ENCODE data around the gene RXFP1. TPM values are rescaled to one million over a fixed set of nuclear protein-coding genes. Genes with fewer than 3 reads are reported as not detected.

The RXFP1 gene
- total RNA-seq, 1 experiment from 2014 or later: not detected

DNA sequence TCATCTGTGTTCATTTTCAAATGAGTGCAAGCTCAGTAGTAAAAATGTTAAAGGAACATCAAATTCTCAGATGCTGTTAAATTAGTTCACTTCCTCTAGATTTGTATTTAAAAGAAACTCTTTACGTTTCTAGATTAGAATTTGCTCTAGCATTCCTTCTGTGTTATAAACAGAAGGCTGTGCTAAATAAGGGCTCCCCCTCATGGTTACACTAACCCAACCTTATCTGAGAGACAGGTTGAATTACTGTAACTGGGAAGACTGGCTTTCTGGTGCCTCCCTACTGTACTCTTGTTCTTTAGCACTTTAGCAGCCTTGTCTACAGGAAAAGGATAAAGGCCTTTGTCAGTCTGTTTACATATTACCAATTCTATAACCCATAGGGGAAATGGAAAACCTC, 56.8 kb downstream of the RXFP1 start:
- Histone ChIP-seq H3K27me3 (ENCODE audit: control insufficient read depth, insufficient read depth, low read length) (no peaks in the 10 kb centered on the region; the same call in none of the 2 replicates), H3K4me3 (ENCODE audit: insufficient read depth, low read depth, low read length) (no peak overlapping the region), H3K36me3 (replicated peaks; ENCODE audit: control insufficient read depth, insufficient read depth, low read length) (no peaks in the 10 kb centered on the region)
- no peak for DNase-seq

- Histone ChIP-seq H3K36me3 (replicated peaks; ENCODE audit: control insufficient read depth, insufficient read depth, low read length) (no peaks in the 10 kb centered on the region), H3K27me3 (ENCODE audit: control insufficient read depth, insufficient read depth, low read length) (no peaks in the 10 kb centered on the region; the same call in none of the 2 replicates), H3K4me3 (ENCODE audit: insufficient read depth, low read depth, low read length) (no peak overlapping the region)
- no peak for DNase-seq
Measured at GRCh38 chr4:158580064-158580463, 58.4 kb downstream of the RXFP1 start.

DNA sequence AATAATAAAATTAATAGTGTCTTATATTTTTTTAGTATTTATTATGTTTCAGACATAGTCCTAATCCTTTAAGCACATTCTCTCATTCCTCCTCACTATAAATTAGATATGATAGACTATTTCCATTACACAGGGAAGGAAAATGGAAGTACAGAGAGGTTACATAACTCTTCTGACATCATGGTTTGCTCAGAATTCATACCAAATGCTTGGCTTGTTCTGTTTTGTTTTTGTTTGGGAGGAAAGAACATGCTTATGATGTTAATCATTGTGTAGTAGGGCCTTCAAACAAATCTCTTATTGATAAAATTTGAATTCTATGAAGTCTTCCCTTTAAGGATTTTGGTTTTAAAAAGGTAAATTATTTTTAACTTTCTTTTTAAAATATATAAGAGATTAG, 59.5 kb downstream of the RXFP1 start:
- H3K36me3 ChIP-seq (replicated peaks; ENCODE audit: control insufficient read depth, insufficient read depth, low read length): no peaks in the 10 kb centered on the region
- no peak for DNase-seq

DNA sequence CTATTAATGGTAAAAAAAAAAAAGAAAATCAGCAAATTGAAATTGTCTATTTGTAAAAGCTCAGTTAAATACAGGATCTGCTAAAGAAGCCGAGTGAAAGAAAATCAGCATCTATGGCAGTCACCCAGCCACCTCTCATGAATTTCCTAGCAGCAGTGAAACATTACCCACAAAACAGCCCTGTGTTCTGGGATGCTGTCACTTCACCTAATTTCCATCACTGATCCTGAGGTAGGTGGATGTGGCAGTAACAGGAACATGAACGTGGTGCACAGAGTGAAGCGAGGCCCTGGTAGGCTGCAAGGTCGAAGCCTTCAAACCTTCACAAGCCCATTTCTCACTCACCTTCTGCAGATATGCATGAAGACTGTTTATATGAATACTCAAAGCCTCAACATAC, 65.2 kb downstream of the RXFP1 start:
- DNase-seq: no peak
- Histone ChIP-seq H3K36me3 (replicated peaks; ENCODE audit: control insufficient read depth, insufficient read depth, low read length) (no peaks in the 10 kb centered on the region), H3K27me3 (ENCODE audit: control insufficient read depth, insufficient read depth, low read length) (no peaks in the 10 kb centered on the region; the same call in 1 of the 2 replicates), H3K4me3 (ENCODE audit: insufficient read depth, low read depth, low read length) (no peak overlapping the region)

More for the DNA sequence above, 59.5 kb downstream of the RXFP1 start:
- H3K4me3 ChIP-seq (ENCODE audit: insufficient read depth, low read depth, low read length): no peak overlapping the region
- no peaks in the 10 kb centered on the region; the same call in none of the 2 replicates for H3K27me3 ChIP-seq (ENCODE audit: control insufficient read depth, insufficient read depth, low read length)

GRCh38 chr4:158588285-158588684, 66.6 kb downstream of the RXFP1 start:
- H3K27me3 ChIP-seq (ENCODE audit: control insufficient read depth, insufficient read depth, low read length): no peaks in the 10 kb centered on the region
- H3K36me3 ChIP-seq (replicated peaks; ENCODE audit: control insufficient read depth, insufficient read depth, low read length): no peaks in the 10 kb centered on the region
- H3K4me3 ChIP-seq (ENCODE audit: insufficient read depth, low read depth, low read length): no peak overlapping the region
- DNase-seq: no peak

- DNase-seq: no peak
- Histone ChIP-seq H3K36me3 (replicated peaks; ENCODE audit: control insufficient read depth, insufficient read depth, low read length) (no peaks in the 10 kb centered on the region), H3K27me3 (ENCODE audit: control insufficient read depth, insufficient read depth, low read length) (no peaks in the 10 kb centered on the region), H3K4me3 (ENCODE audit: insufficient read depth, low read depth, low read length) (no peak overlapping the region)
Measured at GRCh38 chr4:158588777-158589176, 67.1 kb downstream of the RXFP1 start.

DNA sequence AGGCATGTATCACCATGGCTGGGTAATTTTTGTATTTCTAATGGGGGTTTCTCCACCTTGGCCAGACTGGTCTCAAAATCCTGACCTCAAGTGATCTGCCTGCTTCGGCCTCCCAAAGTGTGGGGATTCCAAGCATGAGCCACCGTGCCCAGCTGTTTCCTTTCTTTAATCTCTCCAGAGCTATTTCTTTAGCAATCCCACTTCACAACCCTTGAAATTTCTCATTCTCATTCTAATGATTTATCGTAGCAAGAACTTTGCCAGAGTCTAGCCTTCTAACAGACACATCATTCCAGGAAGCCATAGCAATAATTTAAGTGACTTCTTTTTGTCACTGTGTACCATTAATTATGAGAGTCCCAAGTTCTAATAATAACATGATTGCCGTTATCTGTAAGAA, 68.6 kb downstream of the RXFP1 start:
- DNase-seq: no peak
- no peaks in the 10 kb centered on the region for H3K36me3 ChIP-seq (replicated peaks; ENCODE audit: control insufficient read depth, insufficient read depth, low read length)
- H3K4me3 ChIP-seq (ENCODE audit: insufficient read depth, low read depth, low read length): no peak overlapping the region
- no peaks in the 10 kb centered on the region for H3K27me3 ChIP-seq (ENCODE audit: control insufficient read depth, insufficient read depth, low read length)

GRCh38 chr4:158590824-158591223, 69.1 kb downstream of the RXFP1 start:
- no peak overlapping the region for H3K4me3 ChIP-seq (ENCODE audit: insufficient read depth, low read depth, low read length)
- no peaks in the 10 kb centered on the region for H3K27me3 ChIP-seq (ENCODE audit: control insufficient read depth, insufficient read depth, low read length)
- no peaks in the 10 kb centered on the region for H3K36me3 ChIP-seq (replicated peaks; ENCODE audit: control insufficient read depth, insufficient read depth, low read length)
- no peak for DNase-seq

DNA sequence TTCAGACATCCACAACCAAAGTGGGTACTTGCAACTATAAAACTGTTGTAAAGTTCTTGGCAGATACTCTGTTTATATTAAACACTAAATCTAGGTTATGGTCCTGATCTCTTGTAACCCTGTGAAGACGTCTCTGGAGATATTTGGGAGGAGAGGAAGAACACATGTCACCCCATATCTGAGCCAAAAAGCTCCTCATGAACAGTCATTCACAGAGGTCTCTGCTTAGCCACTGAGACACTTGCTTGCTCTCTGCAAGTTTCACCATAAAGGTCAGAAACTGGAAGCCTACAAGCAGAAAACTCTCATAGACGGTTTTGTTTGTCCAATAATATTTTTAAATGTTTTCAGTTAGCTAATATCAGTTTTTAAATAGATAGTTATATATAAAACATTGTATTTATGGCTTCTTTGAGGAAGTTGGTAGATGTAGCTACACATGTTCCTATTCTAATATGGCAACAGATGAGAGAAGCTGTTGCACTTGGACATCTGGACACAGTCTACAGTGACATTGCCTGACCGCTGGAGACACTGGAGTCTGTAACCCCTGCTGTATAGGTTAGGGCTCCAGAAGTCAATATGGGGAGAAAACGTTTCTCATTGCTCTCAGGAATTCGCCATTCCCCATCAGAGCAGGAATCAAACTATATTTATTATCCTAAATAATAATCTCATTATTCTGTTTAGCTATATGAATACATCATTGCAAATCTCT, 76.4 kb downstream of the RXFP1 start:
- H3K27me3 ChIP-seq (ENCODE audit: control insufficient read depth, insufficient read depth, low read length): no peaks in the 10 kb centered on the region
- H3K4me3 ChIP-seq (ENCODE audit: insufficient read depth, low read depth, low read length): no peak overlapping the region
- no peaks in the 10 kb centered on the region for H3K36me3 ChIP-seq (replicated peaks; ENCODE audit: control insufficient read depth, insufficient read depth, low read length)
- no peak for DNase-seq

- Histone ChIP-seq H3K27me3 (ENCODE audit: control insufficient read depth, insufficient read depth, low read length) (no peaks in the 10 kb centered on the region), H3K4me3 (ENCODE audit: insufficient read depth, low read depth, low read length) (no peak overlapping the region), H3K36me3 (replicated peaks; ENCODE audit: control insufficient read depth, insufficient read depth, low read length) (no peaks in the 10 kb centered on the region)
- DNase-seq: no peak
Measured at GRCh38 chr4:158599150-158599549, 77.5 kb downstream of the RXFP1 start.

DNA sequence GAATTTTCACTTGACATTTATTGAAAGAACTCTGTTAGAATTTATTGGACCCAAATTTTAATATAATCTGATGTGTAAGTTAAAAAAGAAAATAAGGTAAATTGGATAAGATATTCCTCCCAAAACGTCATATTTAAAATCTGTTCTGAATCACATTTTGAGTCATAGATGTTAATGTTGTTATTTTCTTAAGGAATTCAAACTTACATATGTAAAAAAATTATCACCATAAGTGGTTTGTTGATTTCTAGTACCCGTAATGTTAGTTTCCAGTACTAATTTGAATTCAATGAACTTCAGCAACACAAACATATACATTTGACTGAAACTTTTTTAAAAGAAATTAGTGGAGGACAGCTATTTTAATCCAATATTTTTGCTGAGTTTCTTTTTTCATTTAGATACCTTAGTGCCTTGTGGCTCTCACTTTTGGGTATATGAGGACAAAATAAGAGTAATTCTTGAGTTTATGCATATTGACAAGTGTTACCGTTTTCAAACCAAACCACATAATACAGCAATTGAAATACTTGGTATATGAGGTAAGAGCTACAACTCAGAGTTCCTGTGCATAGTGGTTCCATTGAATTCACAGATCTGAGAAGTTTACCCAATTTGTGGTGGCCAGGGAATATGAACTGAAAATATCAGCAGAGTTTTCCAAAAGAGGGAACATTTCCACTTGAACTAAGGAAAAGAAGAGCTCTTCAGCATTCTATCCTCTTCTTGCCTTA, 78.2 kb downstream of the RXFP1 start:
- Histone ChIP-seq H3K36me3 (replicated peaks; ENCODE audit: control insufficient read depth, insufficient read depth, low read length) (no peaks in the 10 kb centered on the region), H3K27me3 (ENCODE audit: control insufficient read depth, insufficient read depth, low read length) (no peaks in the 10 kb centered on the region), H3K4me3 (ENCODE audit: insufficient read depth, low read depth, low read length) (no peak overlapping the region)
- DNase-seq: no peak

GRCh38 chr4:158604369-158604768, 82.7 kb downstream of the RXFP1 start:
- no peaks in the 10 kb centered on the region for H3K36me3 ChIP-seq (replicated peaks; ENCODE audit: control insufficient read depth, insufficient read depth, low read length)
- no peaks in the 10 kb centered on the region for H3K27me3 ChIP-seq (ENCODE audit: control insufficient read depth, insufficient read depth, low read length)
- H3K4me3 ChIP-seq (ENCODE audit: insufficient read depth, low read depth, low read length): no peak overlapping the region
- DNase-seq: no peak

DNA sequence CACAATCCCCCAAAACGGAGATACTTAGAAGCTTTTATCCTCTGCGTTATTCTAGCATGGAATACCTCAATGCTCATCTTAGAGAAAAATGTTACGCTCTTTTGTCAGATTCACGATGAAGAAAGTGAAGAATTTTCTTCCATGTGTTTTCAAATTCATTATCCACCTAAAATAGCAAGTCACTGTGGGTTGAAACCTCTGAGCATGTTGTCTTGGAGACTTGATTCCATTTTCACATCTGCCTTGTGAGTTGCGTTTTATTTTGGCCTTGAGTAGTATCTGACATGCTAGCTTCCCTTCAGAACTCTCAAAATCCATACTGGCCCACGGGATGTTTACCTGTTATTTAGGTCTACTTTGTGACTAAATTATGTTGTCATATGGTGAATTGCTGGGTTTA, 83.7 kb downstream of the RXFP1 start:
- no peak overlapping the region for H3K4me3 ChIP-seq (ENCODE audit: insufficient read depth, low read depth, low read length)
- no peak for DNase-seq
- no peaks in the 10 kb centered on the region for H3K27me3 ChIP-seq (ENCODE audit: control insufficient read depth, insufficient read depth, low read length)
- no peaks in the 10 kb centered on the region for H3K36me3 ChIP-seq (replicated peaks; ENCODE audit: control insufficient read depth, insufficient read depth, low read length)

DNA sequence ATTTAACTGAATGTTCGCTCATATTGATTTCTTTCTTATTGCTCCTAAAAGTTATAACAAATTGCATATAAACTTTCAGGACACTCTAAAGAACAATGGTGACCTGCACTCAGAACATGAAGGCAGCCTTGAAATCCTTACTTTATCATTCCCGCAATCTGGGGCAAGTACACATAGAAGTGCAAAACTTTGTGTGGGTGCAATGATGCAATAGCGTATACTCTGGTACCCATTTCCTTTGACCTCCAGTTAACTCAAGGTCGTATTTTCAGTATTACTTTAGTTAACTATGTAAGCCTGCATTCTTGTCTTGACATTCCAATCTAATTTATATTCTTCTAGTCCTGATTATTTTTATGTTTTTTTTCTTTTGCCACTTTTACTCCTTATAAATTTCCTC, 85.3 kb downstream of the RXFP1 start:
- no peaks in the 10 kb centered on the region for H3K27me3 ChIP-seq (ENCODE audit: control insufficient read depth, insufficient read depth, low read length)
- no peak for DNase-seq
- H3K4me3 ChIP-seq (ENCODE audit: insufficient read depth, low read depth, low read length): no peak overlapping the region
- no peaks in the 10 kb centered on the region for H3K36me3 ChIP-seq (replicated peaks; ENCODE audit: control insufficient read depth, insufficient read depth, low read length)

GRCh38 chr4:158609116-158609515, 87.4 kb downstream of the RXFP1 start:
- H3K27me3 ChIP-seq (ENCODE audit: control insufficient read depth, insufficient read depth, low read length): no peaks in the 10 kb centered on the region

More at GRCh38 chr4:158609116-158609515, 87.4 kb downstream of the RXFP1 start:
- no peak overlapping the region for H3K4me3 ChIP-seq (ENCODE audit: insufficient read depth, low read depth, low read length)
- DNase-seq: no peak
- H3K36me3 ChIP-seq (replicated peaks; ENCODE audit: control insufficient read depth, insufficient read depth, low read length): no peaks in the 10 kb centered on the region

All from H7 (cell line).